Loucy (cell line): ENCODE results near the gene KCNH1.

ENCODE experiments used
- EZH2phosphoT487 ChIP-seq: fragments of 200-600 bp; IDR thresholded peaks from 2 replicates; pipeline ENCODE4 v1.6.1; 2018; ENCODE audit warnings: antibody characterized with exemption, mild to moderate bottlenecking, moderate library complexity, borderline replicate concordance
- TF ChIP-seq, protein P1 (sequence below): fragments of 200-600 bp; sonication (generic); conservative IDR thresholded peaks from 2 replicates; pipeline ENCODE4 v1.5.1; 2014; ENCODE audit warnings: mild to moderate bottlenecking, antibody characterized with exemption, low read length

- TF ChIP-seq EZH2phosphoT487 = no peak
- TF ChIP-seq, protein P1, sequence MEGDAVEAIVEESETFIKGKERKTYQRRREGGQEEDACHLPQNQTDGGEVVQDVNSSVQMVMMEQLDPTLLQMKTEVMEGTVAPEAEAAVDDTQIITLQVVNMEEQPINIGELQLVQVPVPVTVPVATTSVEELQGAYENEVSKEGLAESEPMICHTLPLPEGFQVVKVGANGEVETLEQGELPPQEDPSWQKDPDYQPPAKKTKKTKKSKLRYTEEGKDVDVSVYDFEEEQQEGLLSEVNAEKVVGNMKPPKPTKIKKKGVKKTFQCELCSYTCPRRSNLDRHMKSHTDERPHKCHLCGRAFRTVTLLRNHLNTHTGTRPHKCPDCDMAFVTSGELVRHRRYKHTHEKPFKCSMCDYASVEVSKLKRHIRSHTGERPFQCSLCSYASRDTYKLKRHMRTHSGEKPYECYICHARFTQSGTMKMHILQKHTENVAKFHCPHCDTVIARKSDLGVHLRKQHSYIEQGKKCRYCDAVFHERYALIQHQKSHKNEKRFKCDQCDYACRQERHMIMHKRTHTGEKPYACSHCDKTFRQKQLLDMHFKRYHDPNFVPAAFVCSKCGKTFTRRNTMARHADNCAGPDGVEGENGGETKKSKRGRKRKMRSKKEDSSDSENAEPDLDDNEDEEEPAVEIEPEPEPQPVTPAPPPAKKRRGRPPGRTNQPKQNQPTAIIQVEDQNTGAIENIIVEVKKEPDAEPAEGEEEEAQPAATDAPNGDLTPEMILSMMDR = no peak
Measured at GRCh38 chr1:211082824-211083223, 51.1 kb downstream of the KCNH1 start.
